Fibroblast of skin of right quadriceps (primary cell): ENCODE data around the gene TFE3.
"Not testable (repeated sequence)": the region's sequence is repeated elsewhere in the genome, so short reads cannot be mapped to it uniquely, and the experiment has no call there.

Experiments
- DNase-seq: peaks from one replicate; pipeline ENCODE4 v3.0.0-alpha.2; 2013

TFE3 gene

DNA sequence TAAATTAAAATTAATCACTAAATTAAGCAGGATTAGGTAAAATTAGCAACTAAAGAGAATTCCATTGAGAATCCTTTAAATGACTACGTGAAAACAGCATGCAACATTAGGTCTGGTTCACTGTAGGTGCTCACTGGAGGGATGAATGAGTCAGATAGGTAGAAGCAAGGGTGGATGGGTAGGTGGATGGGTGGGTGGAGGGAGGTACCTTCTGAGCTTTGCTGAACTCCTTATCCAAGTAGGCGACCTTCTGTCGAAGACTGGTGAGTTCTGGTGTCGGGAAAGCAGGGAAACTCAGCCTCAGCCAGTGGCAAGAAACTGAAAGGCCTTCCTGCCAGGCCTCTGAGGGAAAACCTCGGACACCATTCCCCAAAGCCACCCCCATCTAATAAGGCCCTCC is 44.1 kb downstream of the TFE3 start:
- DNase-seq: no peak

DNA sequence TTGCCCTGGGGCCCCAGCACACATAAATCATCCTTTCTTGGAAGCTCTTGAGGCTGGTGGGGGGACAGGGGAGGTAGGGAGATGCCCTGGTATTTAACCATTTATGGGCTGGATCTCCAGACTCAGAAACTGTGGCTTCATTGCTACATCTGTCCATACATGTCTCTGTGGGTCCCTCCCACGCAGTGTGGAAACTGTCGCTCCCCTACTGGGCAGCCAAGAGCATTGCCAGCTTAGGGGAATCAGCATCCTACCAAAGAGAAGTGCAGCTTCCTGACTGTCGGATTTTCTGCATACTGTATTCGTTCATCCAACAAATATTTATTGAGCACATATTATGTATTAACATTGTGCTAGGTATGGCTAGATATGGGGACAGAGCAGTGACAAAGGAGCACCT is 44.8 kb downstream of the TFE3 start:
- no peak for DNase-seq

DNA sequence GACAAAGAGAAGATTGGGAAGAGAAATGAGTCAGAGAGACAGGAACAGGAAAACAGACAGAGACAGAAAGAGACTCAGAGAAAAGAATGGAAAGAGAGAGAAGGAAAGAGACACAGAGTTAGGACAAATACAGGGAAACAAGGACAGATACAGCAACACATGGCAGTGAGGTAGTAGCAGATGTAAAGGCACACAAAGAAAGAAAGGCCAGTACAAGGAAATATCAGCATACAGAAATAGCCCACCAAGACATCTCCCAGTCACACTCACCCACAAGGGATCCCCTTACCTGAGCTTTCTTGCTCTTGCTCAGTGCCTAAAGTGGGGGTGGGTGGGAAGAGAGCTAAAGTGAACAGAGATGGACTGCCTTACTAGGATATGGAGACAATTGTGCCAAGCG is 45.3 kb downstream of the TFE3 start:
- DNase-seq: no peak

DNA sequence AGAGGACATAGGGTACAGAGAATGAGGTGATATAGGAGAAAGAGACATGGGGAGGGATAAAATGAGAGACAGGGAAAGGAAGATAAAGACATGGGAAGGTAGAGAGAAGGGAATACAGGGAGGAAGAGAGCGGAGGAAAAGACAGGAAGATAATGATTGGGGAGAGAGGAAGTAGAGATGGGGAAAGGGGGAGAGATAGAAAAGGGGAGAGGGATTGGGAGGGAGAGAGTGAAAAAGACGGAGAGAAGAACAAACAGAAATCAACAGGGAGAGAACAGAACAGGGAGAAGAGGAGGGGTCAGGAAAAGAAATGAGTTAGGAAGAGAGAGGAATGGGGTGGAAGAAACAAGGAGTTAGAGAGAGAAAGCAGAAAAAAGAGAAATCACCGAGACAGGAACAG is 45.7 kb downstream of the TFE3 start:
- no peak for DNase-seq

DNA sequence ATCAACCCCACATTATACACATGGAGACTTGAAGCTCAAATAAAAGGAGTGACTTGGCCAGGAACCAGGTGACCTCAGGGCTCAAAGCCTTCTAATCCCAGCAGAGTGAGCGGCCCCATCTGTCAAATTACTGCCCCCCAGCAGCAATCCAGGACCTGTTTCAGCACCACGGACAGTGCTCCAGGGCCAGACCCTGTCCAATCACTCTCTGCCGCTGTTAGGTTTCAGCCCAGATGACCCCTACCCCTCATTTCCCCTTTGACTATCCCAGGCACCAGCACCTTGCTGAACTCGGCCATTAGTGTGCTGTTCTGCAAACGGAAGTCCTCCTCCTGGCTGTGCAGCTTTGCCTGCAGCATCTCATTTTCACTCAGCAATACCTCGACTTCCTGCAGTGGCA is 46.2 kb downstream of the TFE3 start:
- no peak for DNase-seq

DNA sequence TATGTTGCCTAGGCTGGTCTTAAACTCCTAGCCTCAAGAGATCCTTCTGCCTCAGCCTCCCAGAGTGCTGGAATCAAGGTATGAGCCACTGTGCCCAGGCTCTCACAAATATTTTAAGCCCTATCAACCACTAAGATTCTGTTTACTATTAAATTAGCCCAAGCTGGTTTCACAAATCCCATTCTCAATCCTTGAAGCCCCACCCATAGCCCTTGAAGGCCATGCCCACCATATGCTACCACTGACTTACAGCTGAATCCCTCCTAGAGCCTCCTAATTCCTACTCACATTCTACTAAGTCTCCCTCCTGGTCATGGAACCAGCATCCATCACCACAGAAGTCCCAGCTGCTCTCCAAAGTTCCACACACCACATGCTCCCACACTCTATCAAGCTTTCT is 50.8 kb downstream of the TFE3 start:
- DNase-seq: no peak

DNA sequence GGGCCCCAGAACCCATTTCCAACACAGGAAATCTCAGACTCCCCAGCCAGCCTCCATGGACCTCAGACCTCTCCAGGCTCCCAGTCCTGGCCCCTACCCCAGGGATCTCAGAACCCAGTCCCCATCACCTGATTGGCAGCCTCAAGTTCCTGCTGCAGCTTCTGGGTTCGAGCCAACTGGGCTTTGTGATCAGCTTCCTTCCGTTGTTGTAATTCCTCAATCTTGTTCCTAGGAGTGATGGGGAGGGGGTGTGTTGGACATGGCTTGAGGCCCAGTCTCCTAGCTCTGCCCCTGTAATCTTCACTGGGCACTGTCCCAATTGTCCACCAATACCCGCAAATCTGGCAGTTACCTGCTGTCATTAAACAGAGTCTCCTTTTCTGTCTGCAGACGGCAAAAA is 53.7 kb downstream of the TFE3 start:
- no peak for DNase-seq

DNA sequence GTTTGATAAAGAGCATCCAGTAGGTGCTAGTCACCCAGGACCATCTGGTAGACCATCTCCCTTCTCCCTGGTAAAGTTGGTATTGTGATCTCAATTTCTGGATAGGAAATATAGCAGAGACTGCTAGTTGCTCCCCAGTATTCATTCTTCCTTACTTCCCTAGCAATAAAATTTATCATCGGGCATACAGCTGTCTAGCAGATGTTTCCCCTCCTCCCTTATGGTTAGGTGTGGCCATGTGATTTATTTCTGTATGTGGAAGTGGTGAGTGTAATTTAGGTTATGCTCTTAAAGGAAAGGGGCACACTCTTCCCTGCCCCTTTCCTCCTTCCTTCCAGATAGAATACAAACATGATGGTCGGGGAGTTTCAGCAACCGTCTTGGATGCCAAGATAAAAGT is 59.3 kb downstream of the TFE3 start:
- no peak for DNase-seq

DNA sequence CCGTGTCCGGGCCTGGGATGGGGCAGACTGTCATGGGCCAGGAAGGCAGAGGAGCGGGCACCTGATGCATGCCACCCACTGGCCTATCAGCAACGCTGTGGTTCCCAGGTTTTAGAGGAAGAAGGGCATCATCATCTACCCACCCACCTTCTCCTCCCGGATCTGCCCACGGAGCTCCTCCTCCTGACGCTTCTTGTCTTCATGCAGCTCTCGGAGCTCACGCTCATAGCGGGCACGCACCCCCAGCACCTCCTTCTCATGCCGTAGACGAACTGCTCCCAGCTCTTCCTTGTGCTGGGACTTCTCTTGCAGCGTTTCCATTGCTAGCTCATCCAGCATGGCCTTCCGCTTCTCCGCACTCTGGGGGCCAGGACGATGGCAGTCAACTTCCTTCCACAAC is 60.1 kb downstream of the TFE3 start:
- DNase-seq: no peak

DNA sequence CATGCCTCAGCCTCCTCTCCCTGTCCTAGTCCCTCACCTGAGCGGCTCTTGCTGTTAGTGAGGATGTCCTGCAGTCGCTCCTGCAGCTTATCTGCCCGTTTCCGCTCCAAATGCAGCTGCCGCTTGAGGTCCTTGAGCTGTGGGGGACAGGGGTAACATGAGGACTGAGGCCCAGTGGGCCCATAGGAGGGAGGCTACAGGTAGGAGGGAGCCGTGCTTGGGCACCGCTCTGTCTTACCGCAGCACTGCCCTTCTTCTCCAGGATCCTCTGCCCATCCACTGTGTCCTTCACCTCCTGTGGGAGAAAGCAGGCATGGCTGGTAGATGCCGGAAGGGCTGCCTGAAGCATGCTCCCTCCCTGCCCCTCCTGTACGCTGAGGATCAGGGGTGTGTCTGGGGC is 62.0 kb downstream of the TFE3 start:
- no peak for DNase-seq

DNA sequence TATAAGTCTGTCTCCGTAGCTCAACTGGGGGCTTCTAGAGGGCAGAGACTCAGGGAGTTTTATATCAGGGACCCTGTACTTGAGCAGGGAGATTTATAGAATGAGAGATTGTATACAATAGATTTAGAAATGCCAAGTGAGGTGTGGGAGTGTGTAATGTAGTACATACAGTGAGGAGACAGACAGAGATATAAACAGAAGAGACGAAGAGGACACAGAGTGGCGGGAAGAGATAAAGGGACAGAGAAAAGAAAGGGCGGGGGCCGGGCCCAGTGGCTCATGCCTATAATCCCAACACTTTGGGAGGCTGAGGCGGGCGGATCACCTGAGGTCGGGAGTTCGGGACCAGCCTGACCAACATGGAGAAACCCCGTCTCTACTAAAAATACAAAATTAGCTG is 62.8 kb downstream of the TFE3 start:
- DNase-seq: not testable (repeated sequence)
